GM18520 (cell line): Measurements from ENCODE around the gene MCM3AP.
"Not testable (repeated sequence)": the region's sequence is repeated elsewhere in the genome, so short reads cannot be mapped to it uniquely, and the experiment has no call there.

Source experiments
- ATAC-seq: cut with Tn5 transposase; IDR thresholded peaks from one replicate; pipeline ENCODE4 v1.9.1; 2021; ENCODE audit not compliant: unreplicated experiment

Gene MCM3AP

GRCh38 chr21:46245213-46245915 is 40.0 kb downstream of the MCM3AP start:
- no peak for ATAC-seq

DNA sequence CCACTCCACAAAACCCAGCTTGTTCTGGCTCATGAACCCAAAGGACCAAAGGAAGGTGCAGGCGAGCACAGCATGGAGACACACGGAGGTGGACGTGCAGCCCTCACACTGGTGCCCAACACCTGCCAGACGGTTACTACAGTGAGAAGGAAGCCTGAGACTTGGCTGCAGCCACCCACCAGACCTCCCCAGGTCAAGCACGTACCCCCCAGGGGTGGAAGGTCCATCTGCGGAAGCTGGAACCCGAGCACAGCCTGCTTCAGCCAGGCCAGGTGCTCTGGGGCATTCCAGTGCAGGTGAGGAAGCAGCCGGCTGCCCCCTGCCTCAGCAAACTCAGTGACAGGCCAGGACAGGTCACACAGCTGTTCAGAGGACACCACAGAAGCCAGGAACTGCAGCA is 40.8 kb downstream of the MCM3AP start:
- no peak for ATAC-seq

DNA sequence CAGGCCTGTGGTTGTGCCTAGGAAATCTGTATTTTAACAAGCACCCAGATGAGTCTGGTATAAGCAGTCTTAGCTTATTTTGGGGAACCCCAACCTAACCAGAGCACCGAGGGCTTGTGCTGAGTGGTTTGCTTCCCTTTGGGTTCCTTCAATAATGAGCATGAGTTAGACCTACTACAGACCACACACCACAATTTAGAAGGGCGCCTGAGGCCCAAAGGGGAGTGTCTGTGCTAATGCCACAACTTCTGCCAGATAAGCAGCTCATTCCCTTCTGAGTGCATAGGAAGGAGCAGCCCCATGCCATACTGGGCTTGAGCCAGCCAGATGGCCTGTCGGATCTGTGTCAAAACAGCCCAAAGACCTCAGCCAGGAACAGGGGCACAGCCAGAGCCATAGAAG is 41.5 kb downstream of the MCM3AP start:
- ATAC-seq, result no peak

GRCh38 chr21:46243325-46243724 is 42.1 kb downstream of the MCM3AP start:
- no peak for ATAC-seq

DNA sequence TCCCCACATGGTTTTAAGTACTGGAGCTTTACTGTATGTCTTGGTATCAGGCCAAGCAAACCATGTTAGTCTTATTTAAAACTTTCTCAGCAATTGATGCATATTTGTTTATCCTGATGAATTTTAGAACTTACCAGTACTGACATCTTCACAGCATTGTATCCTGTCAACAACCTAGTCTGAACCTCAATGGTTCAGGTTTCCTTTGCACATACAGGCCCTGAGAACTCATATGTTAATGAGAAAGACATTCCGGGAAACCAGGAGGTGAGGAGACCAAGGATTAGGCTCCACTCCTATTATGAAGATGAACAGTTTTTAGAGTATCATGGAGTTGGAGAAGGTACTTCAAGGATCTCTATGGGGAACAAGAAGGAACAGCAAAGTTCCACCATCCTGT is 43.8 kb downstream of the MCM3AP start:
- ATAC-seq, result not testable (repeated sequence)

DNA sequence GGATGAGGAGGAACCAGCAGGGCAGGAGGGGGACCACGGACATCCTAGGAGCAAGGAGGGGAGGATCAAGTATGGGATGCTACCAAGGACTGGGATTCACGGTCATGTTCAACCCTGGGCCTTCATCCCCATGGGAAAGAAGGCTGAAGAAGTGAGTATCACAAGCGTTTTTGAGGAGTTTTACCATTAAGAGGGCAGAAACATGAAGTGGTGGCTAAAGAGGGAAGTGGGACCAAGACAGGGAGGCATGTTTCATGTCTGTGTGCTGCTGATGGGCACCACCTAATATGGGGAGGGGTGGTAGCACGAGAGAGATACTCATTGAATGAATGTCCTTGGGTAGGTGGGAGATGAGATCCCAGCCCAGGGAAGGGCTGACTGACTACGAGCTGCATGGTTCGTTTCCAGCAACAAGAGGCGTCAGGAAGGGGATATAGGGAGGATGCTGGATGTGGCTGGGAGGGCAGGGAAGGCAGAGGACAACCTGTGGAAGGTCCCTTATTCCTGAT is 45.5 kb downstream of the MCM3AP start:
- no peak for ATAC-seq

DNA sequence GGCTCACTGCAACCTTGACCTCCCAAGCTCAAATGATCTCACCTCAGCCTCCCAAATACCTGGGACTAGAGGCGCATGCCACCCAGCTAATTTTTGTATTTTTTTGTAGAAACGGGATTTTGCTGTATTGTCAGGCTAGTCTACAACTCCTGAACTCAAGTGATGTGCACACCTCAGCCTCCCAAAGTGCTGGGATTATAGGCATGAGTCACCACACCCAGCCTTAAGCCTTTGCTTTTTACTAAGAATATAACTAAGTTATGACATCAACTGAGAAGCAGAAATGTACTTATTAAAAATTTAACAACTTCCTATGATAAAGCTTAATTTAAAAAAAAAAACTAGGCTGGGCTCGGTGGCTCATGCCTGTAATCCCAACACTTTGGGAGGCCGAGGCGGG is 47.9 kb downstream of the MCM3AP start:
- ATAC-seq, result no peak

- no peak for ATAC-seq
Measured at GRCh38 chr21:46234436-46234950, 50.9 kb downstream of the MCM3AP start.

DNA sequence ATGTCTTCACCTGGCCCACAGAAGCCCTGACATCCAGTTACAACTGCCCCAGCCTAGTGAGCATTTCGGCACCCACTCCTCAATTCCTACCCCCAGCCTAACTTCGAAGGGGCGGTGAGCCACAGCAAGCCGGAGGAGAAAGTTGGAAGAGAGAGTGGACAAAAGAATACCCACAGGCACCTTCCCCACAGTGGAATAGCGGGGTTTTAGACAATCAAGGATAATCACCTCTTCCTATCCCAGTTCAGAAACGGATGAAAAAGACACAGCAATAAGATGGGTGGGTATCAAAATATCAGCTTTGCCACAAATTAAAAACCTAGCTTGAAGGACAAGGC is 55.5 kb downstream of the MCM3AP start:
- ATAC-seq, result no peak

- ATAC-seq, result peak; percentile 17
Measured at GRCh38 chr21:46229133-46229922, 56.1 kb downstream of the MCM3AP start.

GRCh38 chr21:46228345-46229051 is 56.9 kb downstream of the MCM3AP start, which contains the start of gene LSS:
Gene LSS, minus strand, starts transcription at chr21:46228774. Its CDS starts 29 bp downstream, at chr21:46228745.
- peak; percentile 69 for ATAC-seq

DNA sequence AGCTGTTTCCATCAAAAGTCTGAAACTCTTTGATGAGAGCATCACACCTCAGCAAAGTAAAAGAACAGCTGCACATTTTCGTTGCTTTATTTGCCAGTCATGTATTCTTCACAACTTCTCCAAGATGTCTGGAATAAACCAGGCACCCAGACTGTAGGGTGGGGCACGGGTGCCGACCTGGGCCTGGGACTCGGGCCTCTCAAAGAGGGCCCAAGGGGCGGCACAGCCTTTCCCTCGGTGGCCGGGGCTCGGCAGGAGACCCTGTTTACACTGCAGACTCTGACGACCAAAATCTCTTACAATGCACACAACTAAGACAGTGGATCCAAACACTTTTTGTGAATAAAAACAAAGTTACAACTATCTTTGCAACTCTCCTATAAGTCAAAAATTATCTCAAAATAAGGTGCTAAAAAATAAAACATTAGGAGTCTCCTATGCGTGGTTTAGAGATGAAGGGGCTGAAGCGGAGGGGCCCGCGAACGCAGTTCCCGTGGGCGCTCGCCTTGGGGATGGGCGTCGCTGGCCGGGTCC is 57.5 kb downstream of the MCM3AP start:
- no peak for ATAC-seq

DNA sequence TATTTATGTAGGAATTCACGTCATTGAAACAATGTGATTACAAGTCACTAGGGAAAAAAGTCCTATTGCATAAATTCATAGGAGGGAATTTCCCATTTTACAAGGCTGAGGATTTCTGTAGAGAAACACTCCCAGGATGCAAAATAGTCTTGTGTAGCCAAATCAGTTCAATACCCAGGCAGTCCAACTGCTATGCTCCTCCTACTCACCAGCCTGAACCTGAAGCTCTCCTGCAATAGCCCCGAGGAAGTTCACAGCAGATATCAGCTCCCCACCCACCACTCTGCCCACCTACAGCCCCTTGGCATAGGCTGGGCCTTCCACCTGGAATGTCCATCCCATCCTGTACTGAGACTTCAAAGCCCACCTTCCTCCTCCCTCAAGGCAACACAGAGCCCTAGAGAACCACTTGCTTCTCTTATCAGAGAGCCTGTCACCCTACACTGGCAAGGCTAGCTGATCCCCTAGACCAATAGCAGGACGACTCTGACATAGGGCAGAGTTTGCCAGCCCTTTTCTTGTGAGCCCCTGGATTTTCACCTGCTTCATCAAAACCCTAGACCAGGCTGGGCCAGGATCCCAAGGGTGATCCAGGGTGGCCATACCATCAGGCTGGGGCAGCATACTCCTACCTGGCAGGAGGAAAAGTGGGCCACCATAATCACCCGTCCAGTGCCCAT is 58.4 kb downstream of the MCM3AP start:
- ATAC-seq, result no peak

GRCh38 chr21:46226146-46226545 is 59.3 kb downstream of the MCM3AP start:
- no peak for ATAC-seq

DNA sequence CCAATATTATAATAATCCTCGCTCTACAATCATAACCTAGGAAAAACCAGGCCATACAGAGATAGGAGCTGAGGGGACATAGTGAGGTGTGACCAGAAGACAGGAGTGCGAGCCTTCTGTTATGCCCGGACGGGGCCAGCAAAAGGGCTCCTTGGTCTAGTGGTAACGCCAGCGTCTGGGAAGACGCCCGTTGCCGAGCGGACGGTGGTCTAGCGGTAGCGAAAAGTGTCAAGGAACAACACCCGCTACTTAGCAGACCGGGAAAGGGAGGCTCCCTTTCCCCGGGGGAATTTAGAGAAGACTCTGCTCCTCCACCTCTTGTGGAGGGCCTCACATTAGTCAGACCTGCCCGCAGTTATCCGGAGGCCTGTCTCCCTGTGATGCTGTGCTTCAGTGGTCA is 61.8 kb downstream of the MCM3AP start:
- ATAC-seq, result not testable (repeated sequence)

- no peak for ATAC-seq
Measured at GRCh38 chr21:46223217-46223616, 62.2 kb downstream of the MCM3AP start.

DNA sequence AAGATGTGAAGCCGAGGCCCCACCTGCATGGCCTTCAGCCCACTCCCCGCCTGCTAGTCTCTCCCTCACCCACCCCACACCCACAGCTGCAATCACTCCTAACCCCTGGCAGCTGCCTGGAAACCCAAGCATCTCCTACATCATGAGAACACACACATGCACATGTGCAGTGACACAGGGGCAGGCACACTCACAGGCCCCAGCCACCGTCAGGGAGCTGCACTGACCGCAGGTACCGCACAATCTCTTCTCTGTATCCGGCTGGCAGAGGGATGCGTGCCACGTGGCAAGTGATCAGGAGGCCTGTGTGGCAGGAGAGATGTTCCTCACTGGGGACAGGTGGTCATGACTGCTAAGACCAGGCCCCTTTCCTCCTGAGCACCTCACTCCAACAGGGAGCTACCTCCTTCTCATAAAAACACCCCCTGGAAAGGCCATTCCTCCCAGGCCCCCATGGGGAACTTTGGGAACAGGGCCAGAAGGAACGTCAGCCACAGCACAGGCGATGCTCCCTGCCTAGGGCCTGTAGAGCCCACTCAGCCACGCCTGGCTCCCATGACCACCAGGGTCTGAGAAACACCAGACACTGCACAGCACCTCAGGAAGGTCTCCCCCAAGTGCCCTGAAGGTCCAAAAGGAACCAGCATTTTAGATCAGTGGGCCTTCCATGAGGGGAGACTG is 62.8 kb downstream of the MCM3AP start:
- ATAC-seq, result no peak

DNA sequence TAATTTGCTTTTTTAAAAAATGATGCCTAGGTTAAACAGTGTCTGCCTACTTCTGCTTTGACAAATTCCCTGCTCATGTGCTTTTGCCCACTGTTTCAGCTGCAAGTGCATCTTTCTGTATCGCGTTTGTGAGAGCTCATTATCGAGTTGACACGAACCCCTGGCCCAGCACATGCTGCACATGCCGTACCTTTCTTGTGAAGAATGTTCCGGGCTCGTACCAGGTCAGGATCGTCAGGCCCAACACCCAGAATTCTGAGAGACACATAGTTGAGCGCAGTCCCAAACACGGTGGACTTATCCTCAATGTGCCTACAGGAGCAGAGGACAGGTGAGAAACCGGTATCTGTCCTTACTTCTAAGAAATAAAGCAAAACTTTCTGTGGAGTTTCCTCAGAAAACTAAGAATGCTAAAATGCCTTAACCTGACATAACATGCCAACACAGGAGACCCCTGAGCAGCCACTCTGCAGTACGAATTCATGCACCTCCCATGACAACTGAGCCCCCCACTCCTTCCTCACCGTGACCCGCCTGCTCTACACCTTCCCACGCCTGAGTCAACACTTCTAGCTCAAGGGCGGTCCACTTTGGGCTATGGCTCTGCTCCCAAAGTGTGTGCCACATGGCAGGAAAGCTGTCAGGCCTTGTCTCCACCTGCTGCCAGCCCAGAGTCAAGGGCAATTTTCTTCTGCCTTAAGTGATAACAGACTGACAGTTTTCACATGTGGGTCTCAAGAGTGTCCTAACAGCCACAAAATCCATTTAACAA is 63.6 kb downstream of the MCM3AP start:
- ATAC-seq, result no peak

- no peak for ATAC-seq
Measured at GRCh38 chr21:46220847-46221246, 64.6 kb downstream of the MCM3AP start.
